ENCODE results near the gene GFOD2. TPM values are rescaled to one million over a fixed set of nuclear protein-coding genes. Genes with fewer than 3 reads are reported as not detected.

Gene GFOD2
- total and polyA plus RNA-seq, 2 of the 13 experiments (the other 11 are each of a cell fraction or from before 2014, with no cell fraction given), result 11.1 to 17.2 TPM

DNA sequence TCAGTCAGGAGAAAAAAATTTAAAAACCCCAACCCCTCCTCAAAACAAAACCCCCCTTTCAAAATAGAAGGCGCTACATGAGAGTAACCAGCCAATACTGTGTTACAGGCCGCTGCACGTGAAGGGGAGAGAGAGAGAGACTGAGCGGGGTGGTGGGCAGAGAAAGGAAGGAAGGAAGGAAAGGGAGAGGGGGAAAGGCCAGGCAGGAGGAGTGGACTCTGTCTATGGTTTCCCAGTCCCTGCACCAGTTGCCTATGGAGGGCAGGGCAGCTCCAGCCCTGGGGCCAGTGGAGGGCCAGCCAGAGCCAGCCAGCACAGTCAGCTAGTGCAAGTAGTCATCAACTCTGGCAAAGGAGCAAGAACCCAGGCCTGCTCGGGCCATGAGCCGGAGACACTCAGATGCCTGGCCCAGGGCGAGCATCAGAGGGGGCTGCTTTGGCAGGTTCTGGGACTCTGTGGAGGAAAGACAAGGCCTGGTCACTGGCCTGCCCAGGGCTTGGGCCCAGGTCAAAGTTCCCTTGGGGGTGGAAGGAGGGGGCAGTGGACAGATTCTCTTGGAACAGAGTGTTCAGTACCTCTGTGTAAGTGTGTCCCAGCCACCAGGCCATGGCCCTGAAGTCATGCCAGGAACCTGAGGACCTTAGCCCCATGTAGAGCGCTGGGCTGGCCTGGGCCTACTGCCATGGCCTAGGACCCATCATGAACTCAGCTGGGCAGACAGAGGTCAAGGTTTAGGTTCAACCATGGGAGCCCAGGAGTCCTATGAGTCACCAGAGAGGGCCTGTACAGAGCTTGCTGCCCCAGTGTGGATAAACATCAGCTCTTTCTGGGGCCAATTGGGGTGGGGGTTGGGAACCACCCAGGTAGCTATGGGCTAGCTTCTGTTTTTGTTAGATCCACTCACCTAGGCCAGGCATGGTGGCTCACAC, 7.3 kb upstream of the GFOD2 start (continued):
- TF ChIP-seq, protein P1, sequence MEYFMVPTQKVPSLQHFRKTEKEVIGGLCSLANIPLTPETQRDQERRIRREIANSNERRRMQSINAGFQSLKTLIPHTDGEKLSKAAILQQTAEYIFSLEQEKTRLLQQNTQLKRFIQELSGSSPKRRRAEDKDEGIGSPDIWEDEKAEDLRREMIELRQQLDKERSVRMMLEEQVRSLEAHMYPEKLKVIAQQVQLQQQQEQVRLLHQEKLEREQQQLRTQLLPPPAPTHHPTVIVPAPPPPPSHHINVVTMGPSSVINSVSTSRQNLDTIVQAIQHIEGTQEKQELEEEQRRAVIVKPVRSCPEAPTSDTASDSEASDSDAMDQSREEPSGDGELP (IDR thresholded peaks at IDR 0.05; ENCODE audit: borderline replicate concordance, low read depth), result peak; percentile 95
- TF ChIP-seq SAFB2 (CRISPR knock-in tag; IDR thresholded peaks at IDR 0.05; ENCODE audit: borderline replicate concordance, low read depth), result no peak
- no peak for TF ChIP-seq BRD4 (CRISPR knock-in tag; IDR thresholded peaks at IDR 0.05)
- TF ChIP-seq, protein P2, sequence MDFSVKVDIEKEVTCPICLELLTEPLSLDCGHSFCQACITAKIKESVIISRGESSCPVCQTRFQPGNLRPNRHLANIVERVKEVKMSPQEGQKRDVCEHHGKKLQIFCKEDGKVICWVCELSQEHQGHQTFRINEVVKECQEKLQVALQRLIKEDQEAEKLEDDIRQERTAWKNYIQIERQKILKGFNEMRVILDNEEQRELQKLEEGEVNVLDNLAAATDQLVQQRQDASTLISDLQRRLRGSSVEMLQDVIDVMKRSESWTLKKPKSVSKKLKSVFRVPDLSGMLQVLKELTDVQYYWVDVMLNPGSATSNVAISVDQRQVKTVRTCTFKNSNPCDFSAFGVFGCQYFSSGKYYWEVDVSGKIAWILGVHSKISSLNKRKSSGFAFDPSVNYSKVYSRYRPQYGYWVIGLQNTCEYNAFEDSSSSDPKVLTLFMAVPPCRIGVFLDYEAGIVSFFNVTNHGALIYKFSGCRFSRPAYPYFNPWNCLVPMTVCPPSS (IDR thresholded peaks at IDR 0.05), result no peak
- no peak for TF ChIP-seq LCORL (IDR thresholded peaks at IDR 0.05)
- peak; percentile 98 for TF ChIP-seq LCORL (CRISPR knock-in tag; IDR thresholded peaks at IDR 0.05)
- no peak for TF ChIP-seq BORCS8-MEF2B (CRISPR knock-in tag; IDR thresholded peaks at IDR 0.05)
- TF ChIP-seq, protein P3, sequence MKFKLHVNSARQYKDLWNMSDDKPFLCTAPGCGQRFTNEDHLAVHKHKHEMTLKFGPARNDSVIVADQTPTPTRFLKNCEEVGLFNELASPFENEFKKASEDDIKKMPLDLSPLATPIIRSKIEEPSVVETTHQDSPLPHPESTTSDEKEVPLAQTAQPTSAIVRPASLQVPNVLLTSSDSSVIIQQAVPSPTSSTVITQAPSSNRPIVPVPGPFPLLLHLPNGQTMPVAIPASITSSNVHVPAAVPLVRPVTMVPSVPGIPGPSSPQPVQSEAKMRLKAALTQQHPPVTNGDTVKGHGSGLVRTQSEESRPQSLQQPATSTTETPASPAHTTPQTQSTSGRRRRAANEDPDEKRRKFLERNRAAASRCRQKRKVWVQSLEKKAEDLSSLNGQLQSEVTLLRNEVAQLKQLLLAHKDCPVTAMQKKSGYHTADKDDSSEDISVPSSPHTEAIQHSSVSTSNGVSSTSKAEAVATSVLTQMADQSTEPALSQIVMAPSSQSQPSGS (CRISPR knock-in tag; IDR thresholded peaks at IDR 0.05), result 0 out of 2 replicates have a peak, but pooled peaks have one; percentile 52
- TF ChIP-seq SKI (IDR thresholded peaks at IDR 0.05; ENCODE audit: partially characterized antibody), result peak; percentile 90
- TF ChIP-seq ZNF761 (CRISPR knock-in tag; conservative IDR thresholded peaks at IDR 0.05), result no peak
- no peak for TF ChIP-seq WIZ (CRISPR knock-in tag; IDR thresholded peaks at IDR 0.05)
- TF ChIP-seq CCAR2 (optimal IDR thresholded peaks at IDR 0.05; ENCODE audit: low read depth, low read length), result no peak
- peak; percentile 41 for TF ChIP-seq ZNF883 (CRISPR knock-in tag; IDR thresholded peaks at IDR 0.05; ENCODE audit: not compliant biosample characterization)
- TF ChIP-seq, protein P4, sequence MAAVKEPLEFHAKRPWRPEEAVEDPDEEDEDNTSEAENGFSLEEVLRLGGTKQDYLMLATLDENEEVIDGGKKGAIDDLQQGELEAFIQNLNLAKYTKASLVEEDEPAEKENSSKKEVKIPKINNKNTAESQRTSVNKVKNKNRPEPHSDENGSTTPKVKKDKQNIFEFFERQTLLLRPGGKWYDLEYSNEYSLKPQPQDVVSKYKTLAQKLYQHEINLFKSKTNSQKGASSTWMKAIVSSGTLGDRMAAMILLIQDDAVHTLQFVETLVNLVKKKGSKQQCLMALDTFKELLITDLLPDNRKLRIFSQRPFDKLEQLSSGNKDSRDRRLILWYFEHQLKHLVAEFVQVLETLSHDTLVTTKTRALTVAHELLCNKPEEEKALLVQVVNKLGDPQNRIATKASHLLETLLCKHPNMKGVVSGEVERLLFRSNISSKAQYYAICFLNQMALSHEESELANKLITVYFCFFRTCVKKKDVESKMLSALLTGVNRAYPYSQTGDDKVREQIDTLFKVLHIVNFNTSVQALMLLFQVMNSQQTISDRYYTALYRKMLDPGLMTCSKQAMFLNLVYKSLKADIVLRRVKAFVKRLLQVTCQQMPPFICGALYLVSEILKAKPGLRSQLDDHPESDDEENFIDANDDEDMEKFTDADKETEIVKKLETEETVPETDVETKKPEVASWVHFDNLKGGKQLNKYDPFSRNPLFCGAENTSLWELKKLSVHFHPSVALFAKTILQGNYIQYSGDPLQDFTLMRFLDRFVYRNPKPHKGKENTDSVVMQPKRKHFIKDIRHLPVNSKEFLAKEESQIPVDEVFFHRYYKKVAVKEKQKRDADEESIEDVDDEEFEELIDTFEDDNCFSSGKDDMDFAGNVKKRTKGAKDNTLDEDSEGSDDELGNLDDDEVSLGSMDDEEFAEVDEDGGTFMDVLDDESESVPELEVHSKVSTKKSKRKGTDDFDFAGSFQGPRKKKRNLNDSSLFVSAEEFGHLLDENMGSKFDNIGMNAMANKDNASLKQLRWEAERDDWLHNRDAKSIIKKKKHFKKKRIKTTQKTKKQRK (IDR thresholded peaks at IDR 0.05; ENCODE audit: low read length), result no peak
- TF ChIP-seq, protein P5, sequence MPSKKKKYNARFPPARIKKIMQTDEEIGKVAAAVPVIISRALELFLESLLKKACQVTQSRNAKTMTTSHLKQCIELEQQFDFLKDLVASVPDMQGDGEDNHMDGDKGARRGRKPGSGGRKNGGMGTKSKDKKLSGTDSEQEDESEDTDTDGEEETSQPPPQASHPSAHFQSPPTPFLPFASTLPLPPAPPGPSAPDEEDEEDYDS (CRISPR knock-in tag; IDR thresholded peaks at IDR 0.05), result no peak
- no peak for TF ChIP-seq ZNF225 (CRISPR knock-in tag; IDR thresholded peaks at IDR 0.05)
